Ammon's horn (tissue), 1 donor: ENCODE results near the gene MIOX.
"Not testable (repeated sequence)": the region's sequence is repeated elsewhere in the genome, so short reads cannot be mapped to it uniquely, and the experiment has no call there.

Experiments used
- DNase-seq: peaks from one replicate; pipeline ENCODE4 v3.0.0-alpha.2; 2016; ENCODE audit warnings: low spot score

Gene MIOX

GRCh38 chr22:50517495-50518260, 31.0 kb downstream of the MIOX start:
- DNase-seq, result no peak

- DNase-seq, result no peak
Observed at GRCh38 chr22:50518606-50519005, 31.9 kb downstream of the MIOX start.

GRCh38 chr22:50519151-50519550, 32.5 kb downstream of the MIOX start:
- no peak for DNase-seq

GRCh38 chr22:50520184-50520583, 33.5 kb downstream of the MIOX start:
- not testable (repeated sequence) for DNase-seq

GRCh38 chr22:50520826-50521453, 34.3 kb downstream of the MIOX start:
- DNase-seq, result no peak

- no peak for DNase-seq
Observed at GRCh38 chr22:50521710-50522109, 35.1 kb downstream of the MIOX start.

GRCh38 chr22:50522208-50522805, 35.6 kb downstream of the MIOX start:
- DNase-seq, result no peak

- no peak for DNase-seq
Observed at GRCh38 chr22:50522806-50523438, 36.3 kb downstream of the MIOX start.

GRCh38 chr22:50523458-50523805, 36.8 kb downstream of the MIOX start:
- no peak for DNase-seq

GRCh38 chr22:50523806-50524675, 37.4 kb downstream of the MIOX start:
- no peak for DNase-seq

- DNase-seq, result no peak
Observed at GRCh38 chr22:50524676-50525103, 38.0 kb downstream of the MIOX start.

- peak; percentile 96 for DNase-seq
Observed at GRCh38 chr22:50525104-50525857, 38.6 kb downstream of the MIOX start, which contains the start of gene SCO2. SCO2 (minus strand) TSS chr22:50525598; CDS start chr22:50524411, 1,187 bp downstream.

GRCh38 chr22:50525858-50526107, 39.1 kb downstream of the MIOX start:
- DNase-seq, result no peak

- peak; percentile 73 for DNase-seq
Observed at GRCh38 chr22:50526108-50526833, 39.6 kb downstream of the MIOX start.

- DNase-seq, result no peak
Observed at GRCh38 chr22:50526834-50527801, 40.5 kb downstream of the MIOX start.

GRCh38 chr22:50527921-50528681, 41.4 kb downstream of the MIOX start:
- DNase-seq, result no peak

- DNase-seq, result no peak
Observed at GRCh38 chr22:50528682-50529415, 42.2 kb downstream of the MIOX start.

- no peak for DNase-seq
Observed at GRCh38 chr22:50529416-50529896, 42.8 kb downstream of the MIOX start.
